ENCODE data around the gene HDAC9.

DNA sequence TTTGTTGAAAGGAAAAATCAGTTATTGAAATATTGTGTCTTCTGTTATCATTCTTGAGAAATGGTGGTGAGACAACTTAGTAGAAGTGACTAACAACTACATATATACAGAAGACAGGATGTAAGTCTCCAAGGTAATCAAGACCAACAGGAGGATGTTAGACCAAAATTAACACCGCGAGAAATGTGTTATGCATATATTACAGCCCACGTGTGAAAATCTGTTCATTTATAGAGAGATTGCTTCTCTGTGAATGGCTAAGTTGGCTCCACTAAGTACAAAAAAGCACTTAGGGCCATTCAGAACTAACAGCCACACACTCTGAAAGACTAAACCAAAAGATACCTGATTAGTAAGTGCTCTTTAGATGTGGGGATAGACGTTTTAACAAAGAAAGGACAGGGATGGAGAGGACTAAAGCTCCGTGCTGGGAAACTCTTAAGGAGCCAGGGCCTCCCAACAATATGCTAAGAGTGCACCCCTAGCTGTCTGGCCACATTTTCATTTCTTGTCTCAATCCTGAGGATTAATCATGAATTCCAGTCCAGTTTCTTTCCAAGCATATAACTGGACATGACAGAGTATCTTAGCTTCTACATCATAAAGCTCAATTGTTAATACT, 26.5 kb downstream of the HDAC9 start:
- TF ChIP-seq EP300 (IDR thresholded peaks at IDR 0.05), result no peak
- TF ChIP-seq, protein P1, sequence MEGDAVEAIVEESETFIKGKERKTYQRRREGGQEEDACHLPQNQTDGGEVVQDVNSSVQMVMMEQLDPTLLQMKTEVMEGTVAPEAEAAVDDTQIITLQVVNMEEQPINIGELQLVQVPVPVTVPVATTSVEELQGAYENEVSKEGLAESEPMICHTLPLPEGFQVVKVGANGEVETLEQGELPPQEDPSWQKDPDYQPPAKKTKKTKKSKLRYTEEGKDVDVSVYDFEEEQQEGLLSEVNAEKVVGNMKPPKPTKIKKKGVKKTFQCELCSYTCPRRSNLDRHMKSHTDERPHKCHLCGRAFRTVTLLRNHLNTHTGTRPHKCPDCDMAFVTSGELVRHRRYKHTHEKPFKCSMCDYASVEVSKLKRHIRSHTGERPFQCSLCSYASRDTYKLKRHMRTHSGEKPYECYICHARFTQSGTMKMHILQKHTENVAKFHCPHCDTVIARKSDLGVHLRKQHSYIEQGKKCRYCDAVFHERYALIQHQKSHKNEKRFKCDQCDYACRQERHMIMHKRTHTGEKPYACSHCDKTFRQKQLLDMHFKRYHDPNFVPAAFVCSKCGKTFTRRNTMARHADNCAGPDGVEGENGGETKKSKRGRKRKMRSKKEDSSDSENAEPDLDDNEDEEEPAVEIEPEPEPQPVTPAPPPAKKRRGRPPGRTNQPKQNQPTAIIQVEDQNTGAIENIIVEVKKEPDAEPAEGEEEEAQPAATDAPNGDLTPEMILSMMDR (IDR thresholded peaks at IDR 0.05), result no peak
